Dermis microvascular lymphatic vessel endothelial cell (primary cell): ENCODE results near the gene RASGRF2. TPM values are rescaled to one million over a fixed set of nuclear protein-coding genes. Genes with fewer than 3 reads are reported as not detected.
A peak's percentile ranks its signal among the peaks of the same experiment; 100 is the strongest.

ENCODE experiments used
- DNase-seq, 2 donors: peaks; one replicate each; pipeline versions ENCODE4 v3.0.0 to v3.0.0-alpha.2; 2010; ENCODE audit warnings: low read depth in 2 of 2
- total RNA-seq: library from RNA; depleted of rRNA; stranded (reverse); fragments of >200 nt; gene quantifications from 2 replicates; pipeline ENCODE4 v1.2.1, GENCODE V29; 2014

RASGRF2 gene, protein sequence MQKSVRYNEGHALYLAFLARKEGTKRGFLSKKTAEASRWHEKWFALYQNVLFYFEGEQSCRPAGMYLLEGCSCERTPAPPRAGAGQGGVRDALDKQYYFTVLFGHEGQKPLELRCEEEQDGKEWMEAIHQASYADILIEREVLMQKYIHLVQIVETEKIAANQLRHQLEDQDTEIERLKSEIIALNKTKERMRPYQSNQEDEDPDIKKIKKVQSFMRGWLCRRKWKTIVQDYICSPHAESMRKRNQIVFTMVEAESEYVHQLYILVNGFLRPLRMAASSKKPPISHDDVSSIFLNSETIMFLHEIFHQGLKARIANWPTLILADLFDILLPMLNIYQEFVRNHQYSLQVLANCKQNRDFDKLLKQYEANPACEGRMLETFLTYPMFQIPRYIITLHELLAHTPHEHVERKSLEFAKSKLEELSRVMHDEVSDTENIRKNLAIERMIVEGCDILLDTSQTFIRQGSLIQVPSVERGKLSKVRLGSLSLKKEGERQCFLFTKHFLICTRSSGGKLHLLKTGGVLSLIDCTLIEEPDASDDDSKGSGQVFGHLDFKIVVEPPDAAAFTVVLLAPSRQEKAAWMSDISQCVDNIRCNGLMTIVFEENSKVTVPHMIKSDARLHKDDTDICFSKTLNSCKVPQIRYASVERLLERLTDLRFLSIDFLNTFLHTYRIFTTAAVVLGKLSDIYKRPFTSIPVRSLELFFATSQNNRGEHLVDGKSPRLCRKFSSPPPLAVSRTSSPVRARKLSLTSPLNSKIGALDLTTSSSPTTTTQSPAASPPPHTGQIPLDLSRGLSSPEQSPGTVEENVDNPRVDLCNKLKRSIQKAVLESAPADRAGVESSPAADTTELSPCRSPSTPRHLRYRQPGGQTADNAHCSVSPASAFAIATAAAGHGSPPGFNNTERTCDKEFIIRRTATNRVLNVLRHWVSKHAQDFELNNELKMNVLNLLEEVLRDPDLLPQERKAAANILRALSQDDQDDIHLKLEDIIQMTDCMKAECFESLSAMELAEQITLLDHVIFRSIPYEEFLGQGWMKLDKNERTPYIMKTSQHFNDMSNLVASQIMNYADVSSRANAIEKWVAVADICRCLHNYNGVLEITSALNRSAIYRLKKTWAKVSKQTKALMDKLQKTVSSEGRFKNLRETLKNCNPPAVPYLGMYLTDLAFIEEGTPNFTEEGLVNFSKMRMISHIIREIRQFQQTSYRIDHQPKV (N-terminal part only)
- total RNA-seq: 19.8 and 23.2 TPM in 2 replicates

DNA sequence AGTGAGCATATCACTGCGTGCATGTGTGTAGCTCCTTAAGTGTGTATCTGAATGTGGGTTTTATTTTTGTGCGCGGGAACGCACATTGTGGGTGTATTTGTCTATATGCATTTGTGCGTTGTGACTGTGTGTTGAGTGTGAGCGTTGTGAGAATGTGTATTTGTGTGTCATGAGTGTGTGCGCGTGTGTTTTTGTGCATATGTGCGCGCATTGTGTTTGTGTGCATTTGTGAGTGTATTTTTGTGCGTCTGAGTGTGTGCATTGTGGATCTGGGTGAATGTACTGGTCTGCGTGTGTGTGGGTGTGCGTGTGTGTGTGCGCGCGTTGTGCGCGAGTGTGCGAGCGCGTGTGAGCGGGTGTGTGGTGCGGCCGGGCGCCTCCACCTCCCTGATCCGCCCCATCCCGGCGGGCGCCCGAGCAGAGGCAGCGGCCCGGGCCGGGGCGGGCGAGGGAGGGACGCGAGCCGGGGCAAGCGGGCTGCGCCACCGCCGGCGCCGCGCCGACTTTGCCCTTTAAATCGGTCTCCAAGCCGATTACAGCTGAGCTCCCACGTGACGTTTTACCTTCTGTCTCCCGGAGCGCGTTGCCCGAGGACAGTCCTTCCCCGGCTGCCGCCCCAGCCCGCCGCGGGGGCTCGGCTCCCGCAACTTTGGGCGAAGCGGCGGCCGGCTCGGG lies at the start of gene RASGRF2:
RASGRF2 (plus strand) TSS at position 596 of the 675 bp plus-strand sequence. CDS start 376 bp downstream, outside the sequence.
- peak; percentile 64 for DNase-seq

DNA sequence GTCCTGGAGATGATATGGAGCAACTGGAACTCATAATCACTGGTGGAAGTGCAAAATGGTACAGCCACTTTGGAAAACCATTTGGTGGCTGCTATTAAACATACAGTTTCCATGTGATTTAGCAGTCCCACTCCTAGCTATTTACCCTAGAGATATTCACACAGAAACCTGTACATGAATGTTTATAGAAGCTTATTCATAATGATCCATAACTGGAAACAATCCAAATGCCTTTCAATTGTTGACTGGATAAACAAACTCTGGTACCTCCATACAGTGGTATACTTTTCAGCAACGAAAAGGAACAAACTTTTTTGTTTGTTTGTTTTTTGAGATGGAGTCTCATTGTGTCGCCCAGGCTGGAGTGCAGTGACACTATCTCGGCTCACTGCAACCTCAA lies 47.7 kb upstream of the RASGRF2 start:
- no peak for DNase-seq

DNA sequence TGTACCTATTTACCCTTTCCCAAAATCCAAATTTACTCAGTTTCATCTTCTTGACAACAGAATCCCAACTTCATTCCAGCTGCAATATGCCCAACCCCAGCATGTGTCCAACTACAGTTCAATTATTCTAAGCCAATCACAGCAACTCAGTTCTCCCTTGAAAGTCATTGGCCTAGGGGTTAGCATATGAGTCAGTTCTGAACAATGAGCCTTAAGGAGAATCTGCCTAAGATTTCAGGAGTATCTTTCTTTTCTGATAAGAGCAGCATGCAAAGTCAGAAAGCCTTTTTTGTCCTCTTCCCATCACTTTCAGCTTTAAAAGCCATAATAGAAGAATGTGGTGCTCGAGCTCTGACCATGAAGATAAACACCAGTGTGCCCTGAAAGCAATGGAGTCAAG lies 44.4 kb upstream of the RASGRF2 start:
- no peak for DNase-seq

DNA sequence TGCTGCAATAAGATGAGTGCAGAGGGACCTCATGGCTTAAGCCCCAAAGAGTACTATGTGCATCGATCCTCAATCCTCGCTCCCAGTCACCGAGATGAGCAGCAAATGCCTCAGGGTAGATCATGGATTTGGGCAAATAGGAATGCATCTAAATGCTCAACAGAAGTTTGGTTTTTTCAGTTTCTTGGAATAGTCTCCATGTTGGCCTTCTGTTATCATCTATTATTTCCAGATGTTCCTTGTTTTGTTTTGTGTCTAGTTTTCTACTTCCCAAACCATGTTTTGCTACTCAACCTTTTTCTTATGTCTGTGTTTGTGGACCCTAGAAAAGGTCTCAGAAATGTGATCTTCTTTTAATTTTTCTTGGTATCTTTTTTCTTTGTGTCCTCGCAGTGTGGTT lies 43.5 kb upstream of the RASGRF2 start:
- DNase-seq: no peak

DNA sequence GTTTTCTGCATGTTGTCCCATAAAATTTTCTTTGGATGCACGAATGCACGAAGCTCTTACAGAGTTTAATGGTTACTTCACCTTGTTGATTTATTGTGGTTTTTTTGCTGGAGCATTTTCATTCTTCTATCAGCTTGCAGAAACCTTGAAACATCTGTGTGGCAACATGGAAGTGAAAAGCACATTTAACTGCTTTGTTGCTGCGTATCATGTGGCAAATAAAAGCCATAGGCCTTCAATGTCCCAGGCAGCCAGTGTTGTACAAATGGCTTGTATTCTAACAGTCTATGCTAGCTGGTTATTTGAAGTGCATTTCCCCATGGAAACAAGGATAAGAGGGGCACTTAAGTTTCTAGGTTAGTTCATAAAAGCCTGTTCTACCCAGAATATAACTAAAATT lies 42.5 kb upstream of the RASGRF2 start:
- no peak for DNase-seq

DNA sequence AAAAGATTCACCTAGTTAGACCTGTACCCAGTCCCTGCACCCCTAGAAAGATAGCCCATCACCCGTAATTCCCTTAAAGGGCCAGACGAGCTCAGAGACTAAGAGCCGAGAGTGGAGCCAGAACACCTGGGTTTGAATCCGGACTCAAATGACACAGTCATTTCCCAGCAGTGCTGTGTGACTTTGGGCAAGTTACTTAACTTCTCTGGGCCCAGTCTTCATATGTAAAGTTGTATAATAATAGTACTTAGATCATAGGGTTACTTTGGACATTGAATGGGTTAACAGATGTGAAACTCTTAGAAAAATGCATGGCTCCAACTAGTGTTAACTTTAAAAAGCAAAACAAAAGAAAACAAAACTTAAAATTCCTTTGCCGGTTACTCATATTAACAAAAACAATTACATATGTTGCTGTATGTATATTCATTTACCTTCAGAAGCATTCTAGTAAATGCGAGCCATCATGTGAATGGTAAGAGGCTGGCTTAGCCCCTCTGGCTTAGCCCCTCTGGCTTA lies 40.4 kb upstream of the RASGRF2 start:
- DNase-seq: no peak

DNA sequence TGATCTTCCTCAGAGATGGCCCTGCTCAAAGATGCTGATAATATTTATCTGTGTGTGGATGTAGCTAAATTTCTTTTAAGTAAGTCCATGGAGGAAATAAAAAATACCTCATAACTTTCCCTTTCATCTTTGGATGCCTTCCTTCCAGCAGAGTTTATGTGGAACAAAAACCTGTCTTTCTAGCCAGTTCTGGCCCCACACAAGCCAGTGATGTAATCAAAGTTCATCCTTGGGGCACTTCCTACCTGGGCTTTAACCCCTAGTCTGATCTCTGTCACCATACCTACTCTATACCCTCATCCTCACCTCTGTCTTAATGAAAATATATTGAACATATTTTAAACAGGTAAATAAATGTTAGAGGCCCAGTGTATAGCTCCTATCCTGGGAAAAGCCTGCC lies 39.8 kb upstream of the RASGRF2 start:
- DNase-seq: no peak

DNA sequence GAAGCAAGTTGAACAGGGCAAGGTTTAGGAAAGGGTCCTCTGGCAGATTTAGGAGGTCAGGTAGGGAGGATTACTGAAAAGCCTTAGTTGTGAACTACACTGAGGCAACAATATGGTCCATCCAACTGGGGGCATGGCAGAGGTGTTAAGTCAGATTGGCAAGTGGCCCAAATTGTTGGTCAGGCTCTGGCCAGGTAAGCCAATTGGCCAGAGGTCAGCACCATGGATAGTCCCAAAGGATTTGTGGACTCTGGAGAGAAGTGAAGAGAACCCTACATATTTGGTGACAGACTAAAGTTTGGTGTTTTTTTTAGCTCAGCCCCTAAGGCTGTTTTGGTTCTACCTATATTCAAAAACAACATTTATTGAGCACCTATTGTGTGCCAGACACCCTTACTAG lies 39.1 kb upstream of the RASGRF2 start:
- peak in 1 of 2 donors; percentile 4 for DNase-seq

DNA sequence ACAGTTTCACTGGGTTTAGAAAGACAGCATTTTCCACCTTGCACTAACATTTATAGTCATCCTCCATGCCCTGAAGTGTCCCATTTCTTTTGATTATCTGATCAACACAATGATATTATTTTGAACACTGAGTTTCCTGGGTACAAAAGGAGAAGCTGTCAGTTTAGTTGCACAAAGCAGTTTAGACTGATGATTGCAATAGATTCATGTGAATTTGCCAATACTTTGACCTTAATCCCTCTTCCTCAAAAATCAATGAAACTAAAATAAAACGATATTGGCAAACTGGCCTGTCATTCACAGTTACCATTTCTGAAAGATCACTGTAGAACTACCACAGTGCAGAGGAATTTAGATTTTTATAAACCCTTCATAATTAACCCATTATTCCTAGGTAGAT lies 34.2 kb upstream of the RASGRF2 start:
- DNase-seq: no peak

DNA sequence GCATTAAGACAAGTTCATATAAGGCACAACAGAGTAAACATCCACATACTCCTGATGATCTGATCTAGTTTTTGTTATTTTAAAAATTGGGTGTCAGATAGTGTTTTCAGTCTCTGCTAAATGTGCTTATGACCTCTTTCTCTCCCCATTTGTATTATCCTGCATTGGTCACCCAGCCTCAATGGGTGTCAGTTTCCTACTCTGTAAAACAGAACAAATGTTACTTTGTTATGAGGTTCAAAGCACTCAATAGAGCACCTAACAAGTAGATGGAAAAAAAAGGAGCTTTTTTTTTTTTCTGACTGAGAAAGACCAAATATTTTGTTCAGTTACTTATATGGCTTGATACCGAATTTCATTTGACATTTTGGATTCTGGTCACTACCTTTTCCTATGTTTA lies 33.6 kb upstream of the RASGRF2 start:
- DNase-seq: no peak

DNA sequence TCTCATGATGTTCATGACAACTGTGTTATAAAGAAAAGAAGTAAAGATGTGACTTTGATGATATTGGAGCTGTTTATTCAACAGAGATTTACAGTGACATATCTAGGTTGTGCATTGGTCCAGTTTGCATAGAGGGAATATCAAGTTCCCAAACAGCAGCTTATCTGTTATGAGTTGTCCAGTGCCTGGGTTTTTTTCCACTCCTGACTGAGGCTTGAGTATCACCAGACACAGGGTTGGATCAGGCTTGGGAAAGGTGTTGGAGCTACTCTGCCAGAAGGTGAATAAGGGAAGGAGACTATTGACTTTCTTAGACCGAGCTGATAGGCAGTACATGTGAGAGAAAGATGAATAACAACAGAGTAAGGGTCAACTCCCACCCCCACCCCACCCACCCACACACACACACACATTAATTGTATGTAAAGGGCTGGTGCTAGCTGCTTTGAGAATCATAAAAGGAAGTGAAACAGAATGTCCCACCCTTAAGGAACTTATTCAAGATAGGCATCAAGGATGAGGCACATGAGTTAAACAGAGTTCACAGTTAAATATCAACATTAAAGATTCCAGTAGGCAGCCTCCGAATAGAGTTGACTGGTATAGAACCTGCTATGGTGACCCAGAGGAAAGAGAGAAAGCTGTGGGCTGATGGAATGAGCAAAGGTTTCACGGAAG lies 33.0 kb upstream of the RASGRF2 start:
- DNase-seq: no peak

DNA sequence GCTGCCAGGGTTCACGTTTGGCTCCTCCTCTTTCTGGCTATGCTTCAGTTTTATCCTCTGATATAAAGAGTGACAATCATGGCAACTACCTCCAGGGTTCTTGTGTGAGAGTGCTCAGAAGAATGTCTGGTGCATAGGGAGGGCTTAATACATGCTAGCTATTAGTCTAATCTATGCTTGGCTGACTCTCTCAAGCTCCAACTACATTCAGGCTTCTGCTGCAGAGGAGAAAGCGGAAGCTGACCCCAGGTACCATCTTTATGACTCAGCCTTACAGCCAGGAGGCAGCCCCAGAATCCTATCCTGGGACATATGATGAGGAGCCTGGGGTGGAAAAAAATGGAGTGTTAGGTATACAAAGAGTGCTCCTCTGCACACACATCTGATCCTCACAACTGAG lies 32.1 kb upstream of the RASGRF2 start:
- no peak for DNase-seq

DNA sequence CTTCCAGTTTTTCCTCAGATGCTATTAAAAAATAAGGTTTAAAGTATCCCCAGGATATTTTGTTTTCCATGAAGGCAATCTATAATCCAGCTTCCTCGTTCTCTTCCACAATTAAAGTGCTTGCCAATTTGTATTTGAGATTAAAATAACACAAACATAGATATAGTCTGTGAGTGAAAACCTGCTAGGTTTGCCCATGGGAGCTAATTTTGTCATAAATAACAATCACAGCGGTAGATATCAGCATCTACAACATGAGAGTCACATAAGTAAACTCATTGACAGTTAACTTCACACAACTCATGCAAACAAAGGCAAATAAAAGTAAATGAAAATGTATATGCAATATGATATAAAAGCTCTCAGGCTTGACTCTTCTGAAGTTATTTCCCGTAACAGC lies 29.2 kb upstream of the RASGRF2 start:
- no peak for DNase-seq

DNA sequence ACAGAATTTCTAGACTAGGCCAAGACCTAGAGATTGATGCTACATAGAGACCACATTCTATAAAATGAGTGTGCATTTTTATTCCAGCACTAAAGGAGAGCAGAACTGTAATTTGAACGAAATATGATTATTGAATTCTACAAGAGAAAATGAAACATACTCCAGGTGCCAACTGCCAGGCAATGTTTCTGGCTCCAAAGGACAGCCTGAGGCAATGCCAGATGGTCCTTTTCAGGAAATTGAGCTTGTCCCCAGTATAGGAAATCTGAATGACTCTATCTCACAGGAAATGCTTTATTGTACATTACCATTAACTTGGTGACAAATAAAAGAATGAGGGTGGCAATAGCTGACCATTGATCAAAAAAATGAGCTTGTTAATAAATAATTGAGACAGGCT lies 28.8 kb upstream of the RASGRF2 start:
- no peak for DNase-seq

DNA sequence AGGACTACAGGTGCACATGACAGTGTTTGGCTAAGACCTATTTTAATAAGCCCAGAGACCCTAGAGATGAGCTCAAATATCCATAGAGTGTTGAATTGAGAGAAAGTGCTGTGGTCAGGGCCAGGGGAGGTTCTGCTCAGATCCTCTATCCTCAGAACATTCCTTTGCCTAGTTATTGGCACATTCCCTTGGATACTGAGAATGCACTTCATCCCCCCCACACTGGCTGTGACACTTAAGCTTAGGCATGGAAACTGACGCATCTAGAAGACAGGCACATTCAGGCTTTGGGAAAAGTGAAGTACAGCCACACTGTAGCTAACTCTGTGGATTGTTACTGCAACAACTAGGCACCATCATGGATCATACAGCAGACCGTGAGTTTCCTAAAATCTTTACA lies 27.1 kb upstream of the RASGRF2 start:
- no peak for DNase-seq

DNA sequence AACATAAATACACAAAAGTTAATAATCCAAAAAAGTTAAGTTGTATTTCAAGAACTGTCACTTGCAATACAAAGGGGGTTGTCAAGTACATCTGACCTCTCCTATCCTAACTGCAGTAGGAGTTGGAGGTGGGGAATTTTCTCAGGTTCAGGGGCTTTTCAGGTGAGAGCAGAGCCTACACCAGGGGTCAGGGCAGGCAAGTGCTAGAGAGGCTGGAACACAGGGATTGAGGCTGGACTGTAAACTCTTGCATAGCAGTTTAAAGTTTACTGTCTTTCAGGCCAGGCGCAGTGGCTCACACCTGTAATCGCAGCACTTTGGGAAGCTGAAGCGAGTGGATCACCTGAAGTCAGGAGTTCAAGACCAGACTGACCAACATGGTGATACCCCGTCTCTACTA lies 25.4 kb upstream of the RASGRF2 start:
- DNase-seq: no peak

DNA sequence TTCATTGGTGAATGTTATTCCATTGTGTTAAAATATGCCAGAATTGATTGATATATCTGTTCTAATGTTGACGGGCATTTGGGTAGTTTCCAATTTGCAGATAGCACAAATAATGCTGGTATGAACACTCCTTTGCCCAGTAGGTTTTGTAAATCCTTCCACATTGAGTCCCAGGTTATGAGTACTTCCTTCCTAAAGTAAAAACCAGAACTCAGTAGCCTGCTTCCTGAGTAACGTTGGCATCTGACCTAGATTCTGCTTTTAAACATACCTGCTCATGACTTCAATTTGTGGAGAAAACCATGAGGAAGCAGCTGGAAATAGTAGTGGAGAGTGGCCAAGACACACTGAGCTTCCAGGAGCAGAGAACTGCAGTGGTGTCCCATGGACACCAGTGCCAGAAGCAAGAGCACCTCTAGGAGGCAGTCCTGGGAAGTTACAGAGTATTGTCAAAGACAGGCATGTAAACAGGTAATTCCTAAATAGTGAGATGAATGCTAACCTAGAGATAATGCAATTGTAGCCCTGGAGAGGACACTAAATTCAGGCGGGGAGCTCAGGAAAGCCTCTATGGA lies 24.3 kb upstream of the RASGRF2 start:
- peak; percentile 60 to 69 for DNase-seq

DNA sequence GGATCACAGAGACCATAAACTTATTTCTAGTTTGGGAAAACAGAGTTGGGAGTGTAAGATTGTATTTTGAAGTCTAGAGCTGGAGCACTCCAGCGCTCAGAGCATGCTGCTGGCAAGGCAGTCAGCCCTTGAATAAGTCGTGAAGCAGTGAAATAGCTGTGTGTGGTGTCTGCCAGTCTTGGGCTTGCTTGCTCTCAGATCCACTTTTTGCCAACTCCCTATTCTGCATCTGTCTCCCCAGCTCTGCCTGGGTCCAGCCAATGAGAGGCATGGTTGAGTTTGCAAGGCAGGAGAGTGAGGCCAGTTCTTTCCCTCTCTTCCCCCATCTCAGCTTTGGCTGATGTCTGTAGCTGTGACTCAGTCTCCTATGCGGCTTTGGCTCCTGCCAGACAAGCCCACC lies 23.3 kb upstream of the RASGRF2 start:
- no peak for DNase-seq

DNA sequence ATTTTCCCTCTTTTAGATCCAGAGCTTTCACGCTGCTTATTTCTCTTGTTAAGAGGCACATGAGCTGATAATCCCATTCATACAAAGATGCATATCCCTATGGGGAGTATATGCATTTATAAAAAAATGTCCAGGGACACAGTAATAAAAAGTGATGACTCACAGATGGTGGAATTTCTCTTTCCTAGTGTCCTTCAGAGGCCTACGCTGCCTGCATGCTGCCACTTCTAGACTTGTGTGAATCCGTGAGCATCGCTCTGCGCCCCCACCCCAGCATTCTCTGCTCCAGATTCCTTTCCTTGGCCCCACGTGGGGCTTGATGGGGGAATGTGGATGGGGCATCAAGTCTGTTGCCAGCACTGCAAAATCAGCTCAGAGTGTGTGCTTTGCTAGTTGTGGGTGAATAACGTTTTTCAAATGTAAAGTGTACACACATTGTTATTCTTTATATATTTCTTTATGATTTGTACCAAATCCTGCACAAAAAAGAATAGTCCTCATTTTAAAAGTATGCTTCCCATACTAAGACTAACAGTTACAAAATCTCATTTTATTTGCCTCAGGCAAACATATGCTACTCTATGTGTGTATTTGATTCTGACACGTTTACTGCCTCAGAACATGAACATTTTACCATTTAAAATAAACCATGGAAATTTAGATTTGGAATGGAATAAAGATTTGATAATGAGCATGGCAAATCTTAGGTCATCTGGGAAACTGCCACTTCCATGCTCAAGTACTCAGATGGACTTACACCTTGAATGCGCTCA lies 22.4 kb upstream of the RASGRF2 start:
- DNase-seq: no peak
